Measurements from ENCODE around the gene KCNQ1.
"Not testable (repeated sequence)": the region's sequence is repeated elsewhere in the genome, so short reads cannot be mapped to it uniquely, and the experiment has no call there.

Gene KCNQ1

DNA sequence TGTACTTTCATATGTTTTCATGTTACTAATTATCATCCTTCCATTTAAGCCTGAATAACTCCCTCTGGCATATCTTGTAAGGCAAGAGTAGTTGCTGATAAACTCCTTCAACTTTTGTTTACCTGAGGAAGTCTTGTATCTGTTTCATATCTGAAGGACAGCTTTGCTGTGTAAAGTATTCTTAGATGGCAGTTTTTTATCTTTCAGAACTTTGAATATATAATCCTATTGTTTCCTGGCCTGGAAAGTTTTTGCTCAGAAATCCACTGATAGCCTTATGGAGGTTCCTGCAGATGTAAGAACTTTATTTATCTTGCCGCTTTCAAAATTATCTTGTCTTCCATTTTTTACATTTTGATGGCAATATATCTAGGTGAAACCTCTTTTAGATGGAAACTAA, 185.9 kb downstream of the KCNQ1 start:
- Histone ChIP-seq H3K36me3 (ENCODE audit: control insufficient read depth, insufficient read depth, low read length) (no peaks in the 10 kb centered on the region), H3K4me1 (ENCODE audit: control insufficient read depth, insufficient read depth, low read length, poor library complexity, severe bottlenecking) (no peaks in the 10 kb centered on the region), H3K9me3 (ENCODE audit: control insufficient read depth, low read length) (peaks cover 6% of the 10 kb centered on the region), H3K27me3 (replicated peaks; ENCODE audit: control insufficient read depth, insufficient read depth, low read length, poor library complexity, severe bottlenecking) (no peaks in the 10 kb centered on the region), H3K4me3 (ENCODE audit: insufficient read depth, low read depth, low read length, poor library complexity, severe bottlenecking) (no peak overlapping the region), H3K27ac (ENCODE audit: insufficient read depth, low read length, poor library complexity, severe bottlenecking) (no peak overlapping the region)
- DNase-seq: no peak

DNA sequence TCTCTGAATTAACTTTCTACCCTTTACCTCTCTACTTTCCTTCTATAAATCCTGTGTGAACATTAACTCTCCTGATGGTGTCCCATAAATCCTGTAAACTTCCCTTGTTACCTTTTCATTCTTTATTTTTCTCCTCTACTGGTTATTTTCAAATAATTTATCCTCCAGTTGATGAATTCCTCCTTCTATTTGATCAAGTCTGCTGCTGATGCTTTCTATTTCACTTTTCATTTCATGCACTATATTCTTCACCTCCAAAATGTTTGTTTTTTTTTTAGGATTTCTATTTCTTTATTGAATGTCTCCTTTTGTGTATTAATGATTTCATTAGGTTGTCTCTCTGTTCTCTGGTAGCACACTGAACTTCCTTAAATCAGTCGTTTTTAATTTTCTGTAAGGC, 186.4 kb downstream of the KCNQ1 start:
- H3K4me1 ChIP-seq (ENCODE audit: control insufficient read depth, insufficient read depth, low read length, poor library complexity, severe bottlenecking): no peaks in the 10 kb centered on the region
- peaks cover 6% of the 10 kb centered on the region for H3K9me3 ChIP-seq (ENCODE audit: control insufficient read depth, low read length)
- no peak overlapping the region for H3K4me3 ChIP-seq (ENCODE audit: insufficient read depth, low read depth, low read length, poor library complexity, severe bottlenecking)
- H3K36me3 ChIP-seq (ENCODE audit: control insufficient read depth, insufficient read depth, low read length): no peaks in the 10 kb centered on the region
- no peaks in the 10 kb centered on the region for H3K27me3 ChIP-seq (replicated peaks; ENCODE audit: control insufficient read depth, insufficient read depth, low read length, poor library complexity, severe bottlenecking)
- DNase-seq: no peak
- H3K27ac ChIP-seq (ENCODE audit: insufficient read depth, low read length, poor library complexity, severe bottlenecking): no peak overlapping the region

DNA sequence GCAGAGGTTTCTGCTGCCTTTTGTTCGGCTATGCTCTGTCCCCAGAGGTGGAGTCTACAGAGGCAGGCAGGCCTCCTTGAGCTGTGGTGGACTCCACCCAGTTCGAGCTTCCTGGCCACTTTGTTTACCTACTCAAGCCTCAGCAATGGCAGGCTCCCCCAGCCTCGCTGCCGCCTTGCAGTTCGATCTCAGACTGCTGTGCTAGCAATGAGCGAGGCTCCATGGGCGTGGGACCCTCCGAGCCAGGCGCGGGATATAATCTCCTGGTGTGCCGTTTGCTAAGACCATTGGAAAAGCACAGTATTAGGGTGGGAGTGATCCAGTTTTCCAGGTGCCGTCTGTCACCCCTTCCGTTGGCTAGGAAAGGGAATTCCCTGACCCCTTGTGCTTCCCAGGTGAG, 195.0 kb downstream of the KCNQ1 start:
- DNase-seq; H3K36me3 ChIP-seq (ENCODE audit: control insufficient read depth, insufficient read depth, low read length); H3K4me3 ChIP-seq (ENCODE audit: insufficient read depth, low read depth, low read length, poor library complexity, severe bottlenecking); H3K4me1 ChIP-seq (ENCODE audit: control insufficient read depth, insufficient read depth, low read length, poor library complexity, severe bottlenecking); H3K27me3 ChIP-seq (replicated peaks; ENCODE audit: control insufficient read depth, insufficient read depth, low read length, poor library complexity, severe bottlenecking); H3K9me3 ChIP-seq (ENCODE audit: control insufficient read depth, low read length); H3K27ac ChIP-seq (ENCODE audit: insufficient read depth, low read length, poor library complexity, severe bottlenecking): not testable (repeated sequence)

DNA sequence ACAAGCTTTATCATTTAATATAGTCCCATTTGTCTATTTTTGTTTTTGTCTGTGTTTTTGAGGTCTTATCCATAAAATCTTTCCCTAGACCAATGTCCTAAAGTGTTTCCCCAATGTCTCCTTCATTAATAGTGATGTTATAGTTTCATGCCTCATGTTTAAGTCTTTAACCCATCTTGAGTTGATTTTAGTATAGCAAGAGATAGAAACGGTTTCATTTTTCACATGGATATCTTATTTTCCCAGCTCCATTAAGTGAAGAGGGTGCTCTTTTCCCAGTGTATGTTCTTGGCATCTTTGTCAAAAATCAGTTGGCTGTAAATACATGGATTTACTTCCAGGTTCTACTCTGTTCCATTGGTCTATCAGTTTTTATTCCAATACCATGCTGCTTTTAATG, 196.8 kb downstream of the KCNQ1 start:
- Histone ChIP-seq H3K27me3 (replicated peaks; ENCODE audit: control insufficient read depth, insufficient read depth, low read length, poor library complexity, severe bottlenecking) (no peaks in the 10 kb centered on the region), H3K4me3 (ENCODE audit: insufficient read depth, low read depth, low read length, poor library complexity, severe bottlenecking) (no peak overlapping the region), H3K36me3 (ENCODE audit: control insufficient read depth, insufficient read depth, low read length) (no peaks in the 10 kb centered on the region), H3K4me1 (ENCODE audit: control insufficient read depth, insufficient read depth, low read length, poor library complexity, severe bottlenecking) (no peaks in the 10 kb centered on the region), H3K9me3 (ENCODE audit: control insufficient read depth, low read length) (peaks cover 4% of the 10 kb centered on the region), H3K27ac (ENCODE audit: insufficient read depth, low read length, poor library complexity, severe bottlenecking) (no peak overlapping the region)
- DNase-seq: no peak

DNA sequence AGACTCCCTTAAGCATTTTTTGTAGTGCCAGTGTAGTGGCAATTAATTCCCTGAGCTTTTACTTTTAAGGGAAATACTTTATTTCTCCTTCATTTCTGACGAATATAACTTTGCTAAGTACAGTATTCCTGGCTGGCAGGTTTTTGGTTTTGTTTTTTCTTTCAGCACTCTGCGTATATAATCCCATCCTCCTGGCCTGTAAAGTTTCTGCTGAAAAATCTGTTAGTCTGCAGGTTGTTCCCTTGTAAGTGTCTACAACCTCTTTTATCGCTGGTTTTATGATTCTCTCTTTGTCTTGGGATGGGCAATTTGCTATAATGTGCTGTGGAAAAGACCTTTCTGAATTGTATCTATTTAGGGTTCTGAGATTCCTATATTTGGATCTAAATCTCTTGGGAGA, 198.9 kb downstream of the KCNQ1 start:
- DNase-seq: no peak
- peaks cover 4% of the 10 kb centered on the region for H3K9me3 ChIP-seq (ENCODE audit: control insufficient read depth, low read length)
- H3K27ac ChIP-seq (ENCODE audit: insufficient read depth, low read length, poor library complexity, severe bottlenecking): no peak overlapping the region
- H3K27me3 ChIP-seq (replicated peaks; ENCODE audit: control insufficient read depth, insufficient read depth, low read length, poor library complexity, severe bottlenecking): no peaks in the 10 kb centered on the region
- no peak overlapping the region for H3K4me3 ChIP-seq (ENCODE audit: insufficient read depth, low read depth, low read length, poor library complexity, severe bottlenecking)
- no peaks in the 10 kb centered on the region for H3K4me1 ChIP-seq (ENCODE audit: control insufficient read depth, insufficient read depth, low read length, poor library complexity, severe bottlenecking)
- no peaks in the 10 kb centered on the region for H3K36me3 ChIP-seq (ENCODE audit: control insufficient read depth, insufficient read depth, low read length)

DNA sequence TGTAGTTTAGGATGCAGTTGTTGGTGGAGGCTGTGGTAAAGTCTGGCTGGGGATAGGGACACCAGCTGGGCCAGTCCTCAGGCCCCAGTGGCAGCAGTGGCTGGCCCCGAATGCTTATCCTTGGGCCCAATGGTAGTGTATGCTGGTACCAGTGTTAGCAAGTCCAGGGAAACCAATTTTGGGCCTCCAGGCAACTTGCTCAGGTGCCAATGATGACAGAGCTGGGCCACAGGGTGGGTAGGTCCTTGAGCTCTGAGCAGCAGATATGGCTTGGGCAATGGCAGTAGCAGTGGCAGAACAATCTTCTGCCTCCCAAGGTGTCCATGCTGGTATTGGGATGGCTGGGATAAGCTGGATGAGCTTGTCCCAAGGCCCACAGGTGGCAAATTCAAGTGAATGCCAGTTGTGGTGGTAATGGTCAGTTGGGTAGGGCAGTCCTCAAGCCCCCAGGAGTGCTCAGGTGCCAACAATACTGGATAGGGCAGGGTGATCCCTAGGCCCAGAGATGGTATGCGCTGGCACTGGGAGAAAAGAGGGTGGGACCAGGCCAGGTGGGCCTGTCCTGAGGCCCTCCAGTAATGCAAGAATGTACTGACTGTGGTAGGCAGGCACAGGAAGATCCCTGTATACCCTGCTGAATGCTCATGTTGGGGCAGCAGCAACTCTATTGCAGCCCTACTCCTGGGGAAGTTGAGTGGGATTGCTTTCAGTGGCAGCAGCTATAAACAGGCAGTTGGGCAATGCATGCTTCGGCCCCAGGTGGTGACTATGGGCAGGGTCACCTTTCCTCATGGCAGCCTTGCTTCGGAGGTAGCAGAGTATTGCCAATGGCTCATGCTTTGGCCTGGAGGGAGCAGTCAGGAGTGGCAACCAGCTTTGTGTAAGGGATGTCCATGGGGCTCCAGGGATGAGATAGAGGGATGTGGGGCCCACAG, 200.3 kb downstream of the KCNQ1 start:
- Histone ChIP-seq H3K27me3 (replicated peaks; ENCODE audit: control insufficient read depth, insufficient read depth, low read length, poor library complexity, severe bottlenecking) (no peaks in the 10 kb centered on the region), H3K9me3 (ENCODE audit: control insufficient read depth, low read length) (peaks cover 4% of the 10 kb centered on the region), H3K36me3 (ENCODE audit: control insufficient read depth, insufficient read depth, low read length) (no peaks in the 10 kb centered on the region), H3K4me3 (ENCODE audit: insufficient read depth, low read depth, low read length, poor library complexity, severe bottlenecking) (no peak overlapping the region), H3K27ac (ENCODE audit: insufficient read depth, low read length, poor library complexity, severe bottlenecking) (no peak overlapping the region), H3K4me1 (ENCODE audit: control insufficient read depth, insufficient read depth, low read length, poor library complexity, severe bottlenecking) (no peaks in the 10 kb centered on the region)
- no peak for DNase-seq

DNA sequence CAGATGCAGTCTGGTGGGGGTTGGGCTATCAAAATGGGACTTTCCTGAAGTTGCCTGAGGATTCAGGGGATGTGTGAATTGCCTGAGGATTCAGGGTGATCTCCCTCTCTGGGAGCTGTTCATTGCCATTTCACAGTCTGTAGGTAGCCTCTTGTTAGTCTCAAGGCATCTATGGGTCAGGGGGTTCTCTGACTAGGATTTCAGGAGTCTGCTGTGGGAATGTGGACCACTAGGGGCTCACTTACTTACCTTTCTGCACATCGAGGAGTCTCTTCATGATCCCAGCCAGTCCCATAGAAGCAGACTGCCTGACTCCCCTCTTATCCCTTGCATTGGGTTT, 200.9 kb downstream of the KCNQ1 start:
- no peaks in the 10 kb centered on the region for H3K36me3 ChIP-seq (ENCODE audit: control insufficient read depth, insufficient read depth, low read length)
- no peaks in the 10 kb centered on the region for H3K27me3 ChIP-seq (replicated peaks; ENCODE audit: control insufficient read depth, insufficient read depth, low read length, poor library complexity, severe bottlenecking)
- DNase-seq: no peak
- peaks cover 4% of the 10 kb centered on the region for H3K9me3 ChIP-seq (ENCODE audit: control insufficient read depth, low read length)
- no peaks in the 10 kb centered on the region for H3K4me1 ChIP-seq (ENCODE audit: control insufficient read depth, insufficient read depth, low read length, poor library complexity, severe bottlenecking)
- H3K4me3 ChIP-seq (ENCODE audit: insufficient read depth, low read depth, low read length, poor library complexity, severe bottlenecking): no peak overlapping the region
- no peak overlapping the region for H3K27ac ChIP-seq (ENCODE audit: insufficient read depth, low read length, poor library complexity, severe bottlenecking)

DNA sequence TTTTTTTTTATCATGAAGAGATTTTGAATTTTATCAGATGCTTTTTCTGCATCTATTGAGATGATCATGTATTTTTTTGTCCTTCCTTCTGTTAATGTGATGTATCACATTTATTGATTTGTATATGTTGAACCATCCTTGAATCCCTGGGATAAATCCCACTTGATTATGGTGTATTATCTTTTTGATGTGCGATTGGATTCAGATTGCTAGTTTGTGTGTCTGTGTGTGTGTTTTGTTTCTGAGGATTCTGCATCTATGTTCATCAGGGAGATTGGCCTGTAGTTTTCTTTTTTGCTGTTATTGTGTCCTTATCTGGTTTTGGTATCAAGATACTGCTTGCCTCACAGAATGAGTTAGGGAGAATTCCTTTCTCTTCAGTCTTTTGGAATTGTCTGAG, 202.4 kb downstream of the KCNQ1 start:
- H3K9me3 ChIP-seq (ENCODE audit: control insufficient read depth, low read length): peaks cover 4% of the 10 kb centered on the region
- H3K36me3 ChIP-seq (ENCODE audit: control insufficient read depth, insufficient read depth, low read length): no peaks in the 10 kb centered on the region
- H3K4me3 ChIP-seq (ENCODE audit: insufficient read depth, low read depth, low read length, poor library complexity, severe bottlenecking): no peak overlapping the region
- DNase-seq: no peak
- H3K27me3 ChIP-seq (replicated peaks; ENCODE audit: control insufficient read depth, insufficient read depth, low read length, poor library complexity, severe bottlenecking): no peaks in the 10 kb centered on the region
- no peaks in the 10 kb centered on the region for H3K4me1 ChIP-seq (ENCODE audit: control insufficient read depth, insufficient read depth, low read length, poor library complexity, severe bottlenecking)
- no peak overlapping the region for H3K27ac ChIP-seq (ENCODE audit: insufficient read depth, low read length, poor library complexity, severe bottlenecking)

DNA sequence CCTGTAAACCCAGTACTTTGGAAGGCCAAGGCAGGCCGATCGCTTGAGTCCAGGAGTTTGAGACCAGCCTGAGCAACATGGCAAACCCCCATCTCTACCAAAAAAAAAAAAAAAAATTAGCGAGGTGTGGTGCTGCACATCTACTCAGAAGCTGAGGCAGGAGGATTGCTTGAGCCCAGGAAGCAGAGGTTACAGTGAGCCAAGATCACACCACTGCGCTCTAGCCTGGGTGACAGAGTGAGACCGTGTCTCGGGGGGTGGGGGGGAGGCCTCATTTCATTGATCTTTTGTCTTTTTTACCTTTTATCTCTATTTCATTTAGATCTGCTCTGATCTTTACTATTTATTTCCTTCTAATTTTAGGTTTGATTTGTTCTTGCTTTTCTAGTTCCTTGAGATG, 203.1 kb downstream of the KCNQ1 start:
- H3K27ac ChIP-seq (ENCODE audit: insufficient read depth, low read length, poor library complexity, severe bottlenecking): no peak overlapping the region
- H3K4me3 ChIP-seq (ENCODE audit: insufficient read depth, low read depth, low read length, poor library complexity, severe bottlenecking): no peak overlapping the region
- DNase-seq: no peak
- H3K27me3 ChIP-seq (replicated peaks; ENCODE audit: control insufficient read depth, insufficient read depth, low read length, poor library complexity, severe bottlenecking): no peaks in the 10 kb centered on the region
- H3K4me1 ChIP-seq (ENCODE audit: control insufficient read depth, insufficient read depth, low read length, poor library complexity, severe bottlenecking): no peaks in the 10 kb centered on the region
- no peaks in the 10 kb centered on the region for H3K36me3 ChIP-seq (ENCODE audit: control insufficient read depth, insufficient read depth, low read length)
- H3K9me3 ChIP-seq (ENCODE audit: control insufficient read depth, low read length): peaks cover 4% of the 10 kb centered on the region

DNA sequence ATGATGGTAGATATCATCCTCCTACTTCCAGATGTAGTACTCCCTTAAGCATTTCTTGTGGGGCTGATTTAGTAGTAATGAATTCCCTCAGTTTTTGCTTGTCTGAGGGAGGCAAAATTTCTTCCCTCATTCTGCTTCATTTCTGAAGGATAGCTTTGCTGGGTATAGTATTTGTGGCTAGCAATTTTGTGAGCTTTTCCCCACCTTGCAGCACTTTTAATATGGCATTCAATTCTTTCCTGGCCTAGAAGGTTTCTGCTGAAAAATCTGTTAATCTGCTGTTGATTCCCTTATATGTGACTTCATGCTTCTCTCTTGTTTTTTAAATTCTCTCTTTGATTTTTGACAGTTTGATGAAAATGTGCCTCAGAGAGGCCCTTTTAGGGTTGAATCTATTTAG, 204.6 kb downstream of the KCNQ1 start:
- no peak for DNase-seq
- no peak overlapping the region for H3K4me3 ChIP-seq (ENCODE audit: insufficient read depth, low read depth, low read length, poor library complexity, severe bottlenecking)
- H3K9me3 ChIP-seq (ENCODE audit: control insufficient read depth, low read length): peaks cover 4% of the 10 kb centered on the region
- no peaks in the 10 kb centered on the region for H3K36me3 ChIP-seq (ENCODE audit: control insufficient read depth, insufficient read depth, low read length)
- H3K27ac ChIP-seq (ENCODE audit: insufficient read depth, low read length, poor library complexity, severe bottlenecking): no peak overlapping the region
- no peaks in the 10 kb centered on the region for H3K4me1 ChIP-seq (ENCODE audit: control insufficient read depth, insufficient read depth, low read length, poor library complexity, severe bottlenecking)
- H3K27me3 ChIP-seq (replicated peaks; ENCODE audit: control insufficient read depth, insufficient read depth, low read length, poor library complexity, severe bottlenecking): no peaks in the 10 kb centered on the region
